Sigmoid colon (tissue), 3 donors: ENCODE measurements around the gene ANAPC15.

ENCODE experiments used
- CTCF ChIP-seq, 4 experiments: fragments of 450-650 bp in 3 of 4; fragments of 200-600 bp in 1 of 4; IDR thresholded peaks; one replicate each; pipeline ENCODE4 v1.5.1; 2016 to 2019; ENCODE audit warnings: antibody characterized with exemption in 4 of 4, mild to moderate bottlenecking in 3 of 4, moderate library complexity in 2 of 4
- POLR2A ChIP-seq, 2 donors: fragments of 450-650 bp; IDR thresholded peaks; one replicate each; pipeline ENCODE4 v1.6.1; 2016; ENCODE audit warnings: antibody characterized with exemption in 2 of 2, mild to moderate bottlenecking in 2 of 2, moderate library complexity in 2 of 2

- TF ChIP-seq POLR2A (IDR thresholded peaks at IDR 0.05) (no peak), CTCF (IDR thresholded peaks at IDR 0.05) (no peak)
These were observed 974 bp downstream of the ANAPC15 start for GRCh38 chr11:72111300-72112142.
